HG03432 (cell line): ENCODE results near the gene UVSSA.
"Not testable (repeated sequence)": the region's sequence is repeated elsewhere in the genome, so short reads cannot be mapped to it uniquely, and the experiment has no call there.

Experiments used
- ATAC-seq: cut with Tn5 transposase; IDR thresholded peaks from one replicate; pipeline ENCODE4 v1.9.1; 2021; ENCODE audit warnings: mild to moderate bottlenecking, moderate library complexity; ENCODE audit not compliant: unreplicated experiment

The UVSSA gene

GRCh38 chr4:1360423-1361283, 13.6 kb downstream of the UVSSA start:
- ATAC-seq = no peak

GRCh38 chr4:1361431-1361830, 14.4 kb downstream of the UVSSA start:
- ATAC-seq = no peak

GRCh38 chr4:1362046-1362445, 15.0 kb downstream of the UVSSA start:
- no peak for ATAC-seq

GRCh38 chr4:1362521-1362920, 15.5 kb downstream of the UVSSA start:
- ATAC-seq = no peak

GRCh38 chr4:1363513-1363912, 16.5 kb downstream of the UVSSA start:
- ATAC-seq = no peak

- ATAC-seq = no peak
These were observed 17.2 kb downstream of the UVSSA start for GRCh38 chr4:1364217-1364616.

- ATAC-seq = no peak
These were observed 17.7 kb downstream of the UVSSA start for GRCh38 chr4:1364748-1365147.

GRCh38 chr4:1365271-1366178, 18.5 kb downstream of the UVSSA start:
- ATAC-seq = no peak

GRCh38 chr4:1366371-1367229, 19.6 kb downstream of the UVSSA start:
- no peak for ATAC-seq

GRCh38 chr4:1367230-1367935, 20.4 kb downstream of the UVSSA start:
- no peak for ATAC-seq

GRCh38 chr4:1367936-1368289, 20.9 kb downstream of the UVSSA start:
- ATAC-seq = no peak

- ATAC-seq = no peak
These were observed 21.5 kb downstream of the UVSSA start for GRCh38 chr4:1368421-1369090.

GRCh38 chr4:1369091-1369450, 22.1 kb downstream of the UVSSA start:
- ATAC-seq = no peak

- no peak for ATAC-seq
These were observed 22.6 kb downstream of the UVSSA start for GRCh38 chr4:1369479-1370079.

GRCh38 chr4:1370321-1371124, 23.5 kb downstream of the UVSSA start:
- no peak for ATAC-seq

- no peak for ATAC-seq
These were observed 24.5 kb downstream of the UVSSA start for GRCh38 chr4:1371176-1372165.

GRCh38 chr4:1372576-1372975, 25.6 kb downstream of the UVSSA start:
- not testable (repeated sequence) for ATAC-seq
